ENCODE results near the gene SLC7A10.

Gene SLC7A10

GRCh38 chr19:33236696-33237390 is 11.2 kb upstream of the SLC7A10 start:
- H3K27ac ChIP-seq (ENCODE audit: low read length) = no peak overlapping the region
- no peaks in the 10 kb centered on the region for H3K36me3 ChIP-seq (ENCODE audit: control insufficient read depth in 2 of 2, insufficient read depth in 2 of 2, low read length in 2 of 2)
- no peaks in the 10 kb centered on the region for H3K9me3 ChIP-seq (ENCODE audit: control insufficient read depth in 2 of 2, low read length in 2 of 2)
- H3K4me1 ChIP-seq (ENCODE audit: control insufficient read depth, insufficient read depth, low read length) = peaks cover 3% of the 10 kb centered on the region
- no peak overlapping the region for H3K4me3 ChIP-seq (ENCODE audit: low read length in 2 of 2)
- peaks cover 14 to 16% of the 10 kb centered on the region in 2 donors for H3K27me3 ChIP-seq (ENCODE audit: control insufficient read depth in 1 of 2, insufficient read depth in 2 of 2, low read length in 2 of 2)
- no peak overlapping the region for H3K9ac ChIP-seq (ENCODE audit: low read length in 2 of 2)

- peaks cover 14 to 16% of the 10 kb centered on the region in 2 donors for H3K27me3 ChIP-seq (ENCODE audit: control insufficient read depth in 1 of 2, insufficient read depth in 2 of 2, low read length in 2 of 2)
- no peak overlapping the region for H3K27ac ChIP-seq (ENCODE audit: low read length)
- no peaks in the 10 kb centered on the region for H3K9me3 ChIP-seq (ENCODE audit: control insufficient read depth in 2 of 2, low read length in 2 of 2)
- H3K4me1 ChIP-seq (ENCODE audit: control insufficient read depth, insufficient read depth, low read length) = no peaks in the 10 kb centered on the region
- no peaks in the 10 kb centered on the region for H3K36me3 ChIP-seq (ENCODE audit: control insufficient read depth in 2 of 2, insufficient read depth in 2 of 2, low read length in 2 of 2)
- no peak overlapping the region for H3K4me3 ChIP-seq (ENCODE audit: low read length in 2 of 2)
- no peak overlapping the region for H3K9ac ChIP-seq (ENCODE audit: low read length in 2 of 2)
Measured at GRCh38 chr19:33235996-33236350, 10.3 kb upstream of the SLC7A10 start.

GRCh38 chr19:33235269-33235995 is 9.8 kb upstream of the SLC7A10 start:
- Histone ChIP-seq H3K36me3 (ENCODE audit: control insufficient read depth in 2 of 2, insufficient read depth in 2 of 2, low read length in 2 of 2) (no peaks in the 10 kb centered on the region), H3K4me3 (ENCODE audit: low read length in 2 of 2) (no peak overlapping the region), H3K9me3 (ENCODE audit: control insufficient read depth in 2 of 2, low read length in 2 of 2) (no peaks in the 10 kb centered on the region), H3K27ac (ENCODE audit: low read length) (no peak overlapping the region), H3K9ac (ENCODE audit: low read length in 2 of 2) (no peak overlapping the region), H3K27me3 (ENCODE audit: control insufficient read depth in 1 of 2, insufficient read depth in 2 of 2, low read length in 2 of 2) (peaks cover 14 to 16% of the 10 kb centered on the region in 2 donors), H3K4me1 (ENCODE audit: control insufficient read depth, insufficient read depth, low read length) (no peaks in the 10 kb centered on the region)

GRCh38 chr19:33234736-33235135 is 9.1 kb upstream of the SLC7A10 start:
- Histone ChIP-seq H3K27ac (ENCODE audit: low read length) (no peak overlapping the region), H3K4me3 (ENCODE audit: low read length in 2 of 2) (no peak overlapping the region), H3K36me3 (ENCODE audit: control insufficient read depth in 2 of 2, insufficient read depth in 2 of 2, low read length in 2 of 2) (no peaks in the 10 kb centered on the region), H3K4me1 (ENCODE audit: control insufficient read depth, insufficient read depth, low read length) (no peaks in the 10 kb centered on the region), H3K27me3 (ENCODE audit: control insufficient read depth in 1 of 2, insufficient read depth in 2 of 2, low read length in 2 of 2) (peaks cover 14 to 16% of the 10 kb centered on the region in 2 donors), H3K9ac (ENCODE audit: low read length in 2 of 2) (no peak overlapping the region), H3K9me3 (ENCODE audit: control insufficient read depth in 2 of 2, low read length in 2 of 2) (no peaks in the 10 kb centered on the region)

- Histone ChIP-seq H3K4me1 (ENCODE audit: control insufficient read depth, insufficient read depth, low read length) (no peaks in the 10 kb centered on the region), H3K9me3 (ENCODE audit: control insufficient read depth in 2 of 2, low read length in 2 of 2) (peaks cover 0 to 3% of the 10 kb centered on the region in 2 donors), H3K27ac (ENCODE audit: low read length) (no peak overlapping the region), H3K36me3 (ENCODE audit: control insufficient read depth in 2 of 2, insufficient read depth in 2 of 2, low read length in 2 of 2) (no peaks in the 10 kb centered on the region), H3K4me3 (ENCODE audit: low read length in 2 of 2) (no peak overlapping the region), H3K9ac (ENCODE audit: low read length in 2 of 2) (no peak overlapping the region), H3K27me3 (ENCODE audit: control insufficient read depth in 1 of 2, insufficient read depth in 2 of 2, low read length in 2 of 2) (peaks cover 16 to 17% of the 10 kb centered on the region in 2 donors)
Measured at GRCh38 chr19:33234092-33234491, 8.4 kb upstream of the SLC7A10 start.

GRCh38 chr19:33233056-33233873 is 7.6 kb upstream of the SLC7A10 start:
- Histone ChIP-seq H3K27me3 (ENCODE audit: control insufficient read depth in 1 of 2, insufficient read depth in 2 of 2, low read length in 2 of 2) (peaks cover 17 to 18% of the 10 kb centered on the region in 2 donors), H3K27ac (ENCODE audit: low read length) (no peak overlapping the region), H3K4me3 (ENCODE audit: low read length in 2 of 2) (no peak overlapping the region), H3K36me3 (ENCODE audit: control insufficient read depth in 2 of 2, insufficient read depth in 2 of 2, low read length in 2 of 2) (no peaks in the 10 kb centered on the region), H3K9me3 (ENCODE audit: control insufficient read depth in 2 of 2, low read length in 2 of 2) (peaks cover 2 to 3% of the 10 kb centered on the region in 2 donors), H3K4me1 (ENCODE audit: control insufficient read depth, insufficient read depth, low read length) (no peaks in the 10 kb centered on the region), H3K9ac (ENCODE audit: low read length in 2 of 2) (no peak overlapping the region)

GRCh38 chr19:33232656-33233055 is 7.0 kb upstream of the SLC7A10 start:
- no peaks in the 10 kb centered on the region for H3K36me3 ChIP-seq (ENCODE audit: control insufficient read depth in 2 of 2, insufficient read depth in 2 of 2, low read length in 2 of 2)
- H3K4me1 ChIP-seq (ENCODE audit: control insufficient read depth, insufficient read depth, low read length) = no peaks in the 10 kb centered on the region
- H3K4me3 ChIP-seq (ENCODE audit: low read length in 2 of 2) = no peak overlapping the region
- peaks cover 17 to 19% of the 10 kb centered on the region in 2 donors for H3K27me3 ChIP-seq (ENCODE audit: control insufficient read depth in 1 of 2, insufficient read depth in 2 of 2, low read length in 2 of 2)
- H3K9ac ChIP-seq (ENCODE audit: low read length in 2 of 2) = no peak overlapping the region
- H3K27ac ChIP-seq (ENCODE audit: low read length) = no peak overlapping the region
- H3K9me3 ChIP-seq (ENCODE audit: control insufficient read depth in 2 of 2, low read length in 2 of 2) = peaks cover 2 to 3% of the 10 kb centered on the region in 2 donors

- Histone ChIP-seq H3K9ac (ENCODE audit: low read length in 2 of 2) (no peak overlapping the region), H3K4me1 (ENCODE audit: control insufficient read depth, insufficient read depth, low read length) (no peaks in the 10 kb centered on the region), H3K4me3 (ENCODE audit: low read length in 2 of 2) (no peak overlapping the region), H3K27me3 (ENCODE audit: control insufficient read depth in 1 of 2, insufficient read depth in 2 of 2, low read length in 2 of 2) (peaks cover 22 to 27% of the 10 kb centered on the region in 2 donors), H3K36me3 (ENCODE audit: control insufficient read depth in 2 of 2, insufficient read depth in 2 of 2, low read length in 2 of 2) (no peaks in the 10 kb centered on the region), H3K27ac (ENCODE audit: low read length) (no peak overlapping the region), H3K9me3 (ENCODE audit: control insufficient read depth in 2 of 2, low read length in 2 of 2) (peaks cover 3 to 8% of the 10 kb centered on the region in 2 donors)
Measured at GRCh38 chr19:33231511-33231910, 5.9 kb upstream of the SLC7A10 start.

- Histone ChIP-seq H3K27me3 (ENCODE audit: control insufficient read depth in 1 of 2, insufficient read depth in 2 of 2, low read length in 2 of 2) (peaks cover 29 to 36% of the 10 kb centered on the region in 2 donors), H3K4me1 (ENCODE audit: control insufficient read depth, insufficient read depth, low read length) (peaks cover 7% of the 10 kb centered on the region)
Measured at GRCh38 chr19:33229962-33230361, 4.3 kb upstream of the SLC7A10 start.

GRCh38 chr19:33227870-33228599 is 2.4 kb upstream of the SLC7A10 start:
- peaks cover 34% of the 10 kb centered on the region in 2 donors for H3K27me3 ChIP-seq (ENCODE audit: control insufficient read depth in 1 of 2, insufficient read depth in 2 of 2, low read length in 2 of 2)

More at GRCh38 chr19:33229962-33230361, 4.3 kb upstream of the SLC7A10 start:
- no peak overlapping the region for H3K4me3 ChIP-seq (ENCODE audit: low read length in 2 of 2)
- no peaks in the 10 kb centered on the region for H3K36me3 ChIP-seq (ENCODE audit: control insufficient read depth in 2 of 2, insufficient read depth in 2 of 2, low read length in 2 of 2)
- H3K9me3 ChIP-seq (ENCODE audit: control insufficient read depth in 2 of 2, low read length in 2 of 2) = peaks cover 3 to 8% of the 10 kb centered on the region in 2 donors
- H3K27ac ChIP-seq (ENCODE audit: low read length) = no peak overlapping the region
- H3K9ac ChIP-seq (ENCODE audit: low read length in 2 of 2) = no peak overlapping the region

More at GRCh38 chr19:33227870-33228599, 2.4 kb upstream of the SLC7A10 start:
- H3K4me3 ChIP-seq (ENCODE audit: low read length in 2 of 2) = no peak overlapping the region
- peaks cover 3 to 8% of the 10 kb centered on the region in 2 donors for H3K9me3 ChIP-seq (ENCODE audit: control insufficient read depth in 2 of 2, low read length in 2 of 2)
- H3K27ac ChIP-seq (ENCODE audit: low read length) = no peak overlapping the region
- H3K36me3 ChIP-seq (ENCODE audit: control insufficient read depth in 2 of 2, insufficient read depth in 2 of 2, low read length in 2 of 2) = no peaks in the 10 kb centered on the region
- H3K4me1 ChIP-seq (ENCODE audit: control insufficient read depth, insufficient read depth, low read length) = peaks cover 8% of the 10 kb centered on the region
- H3K9ac ChIP-seq (ENCODE audit: low read length in 2 of 2) = no peak overlapping the region
